Suprapubic skin (tissue), 4 donors: Measurements from ENCODE around the gene TMEM8B. TPM values are rescaled to one million over a fixed set of nuclear protein-coding genes. Genes with fewer than 3 reads are reported as not detected.

Source experiments
- DNase-seq, 2 donors: peaks; one replicate each; pipeline ENCODE4 v3.0.0-alpha.2; 2019; ENCODE audit warnings: low spot score in 2 of 2
- H3K27ac ChIP-seq: fragments of 200-600 bp; sonication (generic); one replicate; pipeline ENCODE4 v1.5.1; 2019
- H3K27me3 ChIP-seq: fragments of 200-600 bp; sonication (generic); one replicate; pipeline ENCODE4 v1.5.1; 2019
- H3K36me3 ChIP-seq: fragments of 200-600 bp; sonication (generic); one replicate; pipeline ENCODE4 v1.5.1; 2019
- H3K4me1 ChIP-seq: fragments of 200-600 bp; sonication (generic); one replicate; pipeline ENCODE4 v1.5.1; 2019
- H3K4me3 ChIP-seq: fragments of 200-600 bp; sonication (generic); one replicate; pipeline ENCODE4 v1.5.1; 2019; ENCODE audit warnings: mild to moderate bottlenecking
- H3K9me3 ChIP-seq: fragments of 200-600 bp; sonication (generic); one replicate; pipeline ENCODE4 v1.5.1; 2019
- EP300 ChIP-seq: sonication (generic); formaldehyde crosslinking; IDR thresholded peaks from one replicate; pipeline ENCODE4 v1.6.1; 2017; ENCODE audit warnings: antibody characterized with exemption
- POLR2A ChIP-seq, 2 donors: fragments of 450-650 bp; IDR thresholded peaks; one replicate each; pipeline ENCODE4 v1.6.1; 2017; ENCODE audit warnings: antibody characterized with exemption in 2 of 2, mild to moderate bottlenecking in 2 of 2, moderate library complexity in 2 of 2
- POLR2AphosphoS5 ChIP-seq, 3 donors: sonication (generic); formaldehyde crosslinking; IDR thresholded peaks; one replicate each; pipeline ENCODE4 v1.6.1; 2017; ENCODE audit warnings: antibody characterized with exemption in 3 of 3
- WGBS: methylation state at CpG from one replicate; pipeline ENCODE4 v1.1.5; 2018; 5-methylcytosine and 5-hydroxymethylcytosine counted together
- total RNA-seq, 4 donors: library from RNA; depleted of rRNA; stranded (reverse); fragments of >200 nt; gene quantifications; one replicate each; pipeline ENCODE4 v1.1.0, GENCODE V29; 2016
- TF ChIP-seq, protein P1 (sequence below), 2 donors: fragments of 200-600 bp in 1 of 2; fragments of 450-650 bp in 1 of 2; sonication (generic) in 1 of 2; IDR thresholded peaks; one replicate each; pipeline ENCODE4 v1.5.1; 2016 to 2019; ENCODE audit warnings: antibody characterized with exemption in 2 of 2, mild to moderate bottlenecking in 1 of 2, moderate library complexity in 1 of 2

TMEM8B gene
- total RNA-seq, 4 donors from 2014 or later = 5.0 to 11.7 (median 8.0) TPM

GRCh38 chr9:35835216-35835632 is 6.2 kb downstream of the TMEM8B start:
- 74% methylated on average over 3 of the region's 3 CpGs for WGBS
- H3K9me3 ChIP-seq = no peaks in the 10 kb centered on the region
- H3K4me3 ChIP-seq = no peak overlapping the region
- no peaks in the 10 kb centered on the region for H3K36me3 ChIP-seq
- no peak overlapping the region for H3K27ac ChIP-seq
- no peaks in the 10 kb centered on the region for H3K27me3 ChIP-seq
- TF ChIP-seq EP300 (no peak), POLR2A (IDR thresholded peaks at IDR 0.05) (no peak), POLR2AphosphoS5 (IDR thresholded peaks at IDR 0.05) (no peak)
- TF ChIP-seq, protein P1, sequence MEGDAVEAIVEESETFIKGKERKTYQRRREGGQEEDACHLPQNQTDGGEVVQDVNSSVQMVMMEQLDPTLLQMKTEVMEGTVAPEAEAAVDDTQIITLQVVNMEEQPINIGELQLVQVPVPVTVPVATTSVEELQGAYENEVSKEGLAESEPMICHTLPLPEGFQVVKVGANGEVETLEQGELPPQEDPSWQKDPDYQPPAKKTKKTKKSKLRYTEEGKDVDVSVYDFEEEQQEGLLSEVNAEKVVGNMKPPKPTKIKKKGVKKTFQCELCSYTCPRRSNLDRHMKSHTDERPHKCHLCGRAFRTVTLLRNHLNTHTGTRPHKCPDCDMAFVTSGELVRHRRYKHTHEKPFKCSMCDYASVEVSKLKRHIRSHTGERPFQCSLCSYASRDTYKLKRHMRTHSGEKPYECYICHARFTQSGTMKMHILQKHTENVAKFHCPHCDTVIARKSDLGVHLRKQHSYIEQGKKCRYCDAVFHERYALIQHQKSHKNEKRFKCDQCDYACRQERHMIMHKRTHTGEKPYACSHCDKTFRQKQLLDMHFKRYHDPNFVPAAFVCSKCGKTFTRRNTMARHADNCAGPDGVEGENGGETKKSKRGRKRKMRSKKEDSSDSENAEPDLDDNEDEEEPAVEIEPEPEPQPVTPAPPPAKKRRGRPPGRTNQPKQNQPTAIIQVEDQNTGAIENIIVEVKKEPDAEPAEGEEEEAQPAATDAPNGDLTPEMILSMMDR (IDR thresholded peaks at IDR 0.05) = peak in 1 of 2 donors; percentile 30
- peak in 1 of 2 donors; percentile 70 for DNase-seq
- H3K4me1 ChIP-seq = peaks cover 41% of the 10 kb centered on the region

GRCh38 chr9:35835766-35836165 is 6.7 kb downstream of the TMEM8B start:
- Histone ChIP-seq H3K27me3 (no peaks in the 10 kb centered on the region), H3K36me3 (no peaks in the 10 kb centered on the region), H3K9me3 (no peaks in the 10 kb centered on the region), H3K27ac (no peak overlapping the region), H3K4me3 (no peak overlapping the region), H3K4me1 (peaks cover 36% of the 10 kb centered on the region)
- TF ChIP-seq EP300 = no peak
- TF ChIP-seq, protein P1 (IDR thresholded peaks at IDR 0.05) = no peak
- TF ChIP-seq POLR2A (IDR thresholded peaks at IDR 0.05) = no peak
- TF ChIP-seq POLR2AphosphoS5 (IDR thresholded peaks at IDR 0.05) = no peak
- 88% methylated on average over 2 of the region's 2 CpGs for WGBS
- no peak for DNase-seq

GRCh38 chr9:35836595-35836994 is 7.6 kb downstream of the TMEM8B start:
- Histone ChIP-seq H3K27me3 (no peaks in the 10 kb centered on the region), H3K4me1 (peaks cover 38% of the 10 kb centered on the region), H3K9me3 (no peaks in the 10 kb centered on the region), H3K4me3 (no peak overlapping the region), H3K27ac (no peak overlapping the region), H3K36me3 (no peaks in the 10 kb centered on the region)
- DNase-seq = no peak
- WGBS = 99% methylated on average over 5 of the region's 5 CpGs
- TF ChIP-seq EP300 (no peak), POLR2AphosphoS5 (IDR thresholded peaks at IDR 0.05) (no peak), POLR2A (IDR thresholded peaks at IDR 0.05) (no peak)
- TF ChIP-seq, protein P1 (IDR thresholded peaks at IDR 0.05) = no peak

DNA sequence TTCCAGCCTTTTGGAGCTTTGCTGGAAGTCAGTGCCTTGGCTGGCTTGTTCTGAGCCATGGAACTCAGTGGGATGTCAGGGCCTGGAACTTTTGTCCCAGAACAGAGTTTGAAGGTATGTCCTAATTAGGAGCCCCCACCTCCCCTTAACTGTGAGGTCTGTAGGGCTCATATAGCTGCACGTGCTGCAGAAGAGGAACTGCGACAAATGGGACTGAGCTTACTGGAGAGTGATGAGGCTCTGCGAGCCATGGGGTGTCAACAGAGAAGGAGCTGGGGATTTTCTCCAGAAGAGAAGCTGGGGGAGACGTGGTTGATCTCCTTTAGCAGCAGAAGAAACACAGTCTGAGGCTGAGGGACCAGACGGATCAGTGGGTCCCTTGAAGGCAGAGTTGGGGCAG is 10.9 kb downstream of the TMEM8B start:
- H3K27ac ChIP-seq = no peak overlapping the region
- TF ChIP-seq POLR2A (IDR thresholded peaks at IDR 0.05) (no peak), POLR2AphosphoS5 (IDR thresholded peaks at IDR 0.05) (no peak), EP300 (no peak)
- TF ChIP-seq, protein P1 (IDR thresholded peaks at IDR 0.05) = no peak
- peaks cover 40% of the 10 kb centered on the region for H3K4me1 ChIP-seq
- WGBS = 87% methylated on average over 5 of the region's 5 CpGs
- no peaks in the 10 kb centered on the region for H3K36me3 ChIP-seq
- H3K4me3 ChIP-seq = no peak overlapping the region
- H3K9me3 ChIP-seq = no peaks in the 10 kb centered on the region
- DNase-seq = no peak
- no peaks in the 10 kb centered on the region for H3K27me3 ChIP-seq

DNA sequence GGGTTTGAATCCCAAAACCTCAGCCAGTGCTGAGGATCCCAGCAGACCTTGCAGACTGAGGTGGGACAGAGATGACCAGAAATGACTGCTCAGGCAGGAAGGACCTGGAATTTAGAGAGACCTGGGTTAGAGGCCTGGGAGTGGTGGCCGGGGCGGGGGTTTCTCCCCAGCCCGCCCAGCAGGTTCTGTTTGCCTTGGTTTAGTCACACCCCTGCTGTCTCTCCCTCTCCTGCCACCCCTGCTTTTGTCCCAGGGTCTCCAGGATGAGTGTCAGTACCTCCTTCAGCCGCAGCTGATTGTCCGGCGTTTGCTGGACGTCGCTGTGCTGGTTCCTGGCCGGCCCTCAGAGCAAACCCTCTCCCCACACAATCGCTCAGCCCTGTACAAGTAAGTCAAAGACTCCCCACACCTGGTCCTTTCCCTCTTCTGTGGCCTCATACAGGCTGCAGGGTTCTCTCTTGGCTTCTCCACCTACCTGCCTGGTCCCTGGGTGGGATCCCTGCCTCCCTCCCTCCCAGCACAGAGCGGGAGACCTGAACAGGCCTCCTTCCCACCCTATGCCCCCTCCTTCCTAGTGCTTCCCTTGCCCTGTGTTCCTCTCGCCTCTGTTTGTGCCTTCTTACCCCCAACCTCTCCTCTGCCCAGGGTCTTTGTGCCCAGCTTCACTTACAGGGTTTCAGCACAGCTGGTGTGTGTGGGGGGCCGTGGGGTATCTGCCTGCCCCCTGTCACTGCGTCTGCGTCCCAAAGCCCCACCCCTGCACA is 12.0 kb downstream of the TMEM8B start:
- peak in 1 of 2 donors; percentile 35 for DNase-seq
- Histone ChIP-seq H3K4me3 (no peak overlapping the region), H3K9me3 (no peaks in the 10 kb centered on the region), H3K4me1 (peaks cover 41% of the 10 kb centered on the region), H3K27ac (no peak overlapping the region), H3K36me3 (no peaks in the 10 kb centered on the region), H3K27me3 (no peaks in the 10 kb centered on the region)
- 89% methylated on average over 12 of the region's 15 CpGs for WGBS
- TF ChIP-seq POLR2AphosphoS5 (IDR thresholded peaks at IDR 0.05) = no peak
- TF ChIP-seq EP300 = no peak
- TF ChIP-seq, protein P1 (IDR thresholded peaks at IDR 0.05) = no peak
- no peak for TF ChIP-seq POLR2A (IDR thresholded peaks at IDR 0.05)
